ENCODE measurements around the gene ALDH9A1.
"Not testable (repeated sequence)": the region's sequence is repeated elsewhere in the genome, so short reads cannot be mapped to it uniquely, and the experiment has no call there.

The ALDH9A1 gene

DNA sequence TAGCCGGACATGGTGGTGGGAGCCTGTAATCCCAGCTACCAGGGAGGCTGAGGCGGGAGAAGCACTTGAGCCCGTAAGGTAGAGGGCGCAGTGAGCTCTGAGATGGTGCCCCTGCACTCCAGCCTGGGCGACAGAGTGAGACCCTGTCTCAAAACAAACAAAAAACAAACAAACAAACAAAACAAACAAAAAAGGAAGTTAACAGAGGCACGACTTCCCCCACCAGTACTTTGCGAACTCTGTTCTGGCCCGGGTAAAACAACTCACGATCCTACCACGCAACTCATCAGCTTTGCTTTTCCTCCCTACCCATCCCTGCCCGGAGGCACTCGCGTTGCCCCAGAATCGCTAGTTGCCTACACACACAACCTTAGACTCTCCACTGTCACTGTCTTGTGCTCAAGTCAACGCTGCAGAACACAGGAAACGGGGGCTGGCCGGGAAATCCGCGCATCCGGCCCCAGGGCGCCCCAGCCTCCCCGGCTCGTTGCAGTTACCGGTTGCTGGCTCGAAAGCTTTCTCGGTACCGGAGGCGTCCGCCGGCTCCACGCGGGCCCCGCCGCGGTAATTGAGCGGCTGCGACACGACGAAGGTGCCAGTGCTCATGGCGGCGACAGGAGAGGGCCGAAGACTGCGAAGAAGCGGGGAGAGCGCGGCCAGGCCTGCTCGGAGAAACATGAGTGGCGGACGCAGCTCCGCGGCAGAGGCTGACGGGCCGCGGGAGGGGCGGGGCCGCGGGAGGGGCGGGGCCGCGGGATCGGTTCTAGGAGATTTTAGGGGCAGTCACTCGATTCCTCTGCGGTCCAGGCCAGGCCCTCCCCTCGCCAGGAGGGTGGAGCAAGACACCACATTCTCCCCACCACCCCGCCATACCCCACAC, at the start of gene ALDH9A1:
ALDH9A1 (minus strand) TSS at position 682 of the 880 bp plus-strand sequence; CDS start at position 678, 4 bp downstream.
- peak; percentile 88 for DNase-seq

DNA sequence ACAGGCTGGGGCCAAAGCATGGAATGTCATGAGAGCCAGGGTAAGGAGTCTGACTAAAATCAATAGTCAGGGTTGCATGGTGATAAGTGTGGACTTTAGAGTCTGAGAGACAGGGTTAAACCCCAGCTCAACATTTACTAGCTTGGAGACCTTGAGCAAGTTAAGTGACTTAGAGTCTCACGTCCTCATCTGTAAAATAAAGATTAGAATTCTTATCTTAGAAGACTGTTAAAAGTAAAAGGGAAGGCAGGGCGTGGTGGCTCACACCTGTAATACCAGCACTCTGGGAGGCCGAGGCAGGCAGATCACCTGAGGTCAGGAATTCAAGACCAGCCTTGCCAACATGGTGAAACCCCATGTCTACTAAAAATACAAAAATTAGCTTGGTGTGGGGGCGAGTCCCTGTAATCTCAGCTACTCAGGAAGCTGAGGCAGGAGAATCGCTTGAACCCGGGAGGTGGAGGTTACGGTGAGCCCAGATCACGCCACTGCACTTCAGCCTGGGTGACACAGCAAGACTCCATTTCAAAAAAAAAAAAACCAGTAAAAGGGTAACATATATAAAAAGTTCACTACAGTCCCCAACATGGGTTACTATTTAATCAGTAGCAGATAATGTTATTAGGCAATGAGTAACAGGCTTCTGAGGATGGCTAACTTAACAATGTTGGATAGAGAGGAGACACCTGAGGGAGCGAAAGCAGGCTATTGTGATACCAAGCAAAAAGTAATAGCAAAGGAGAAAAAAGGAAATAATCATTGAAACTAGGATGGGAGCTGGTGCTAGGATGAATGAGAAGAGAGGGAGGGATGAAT, 49.5 kb upstream of the ALDH9A1 start:
- no peak for DNase-seq

DNA sequence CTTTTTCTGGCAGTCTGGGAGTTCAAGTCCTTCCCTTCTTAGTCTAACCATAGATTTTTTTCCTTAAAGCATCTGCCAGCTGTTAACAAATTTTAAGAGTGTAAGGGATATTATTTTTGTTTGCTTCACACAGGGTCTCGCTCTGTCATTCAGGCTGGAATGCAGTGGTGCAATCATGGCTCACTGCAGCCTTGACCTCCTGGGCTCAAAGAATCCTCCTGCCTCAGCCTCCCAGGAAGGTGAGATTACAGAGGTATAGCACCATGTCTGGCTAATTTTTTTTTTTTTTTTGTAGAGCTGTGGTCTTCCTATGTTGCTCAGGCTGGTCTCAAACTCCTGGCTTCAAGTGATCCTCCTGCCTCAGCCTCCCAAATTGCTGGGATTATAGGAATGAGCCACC, 46.6 kb upstream of the ALDH9A1 start:
- not testable (repeated sequence) for DNase-seq

DNA sequence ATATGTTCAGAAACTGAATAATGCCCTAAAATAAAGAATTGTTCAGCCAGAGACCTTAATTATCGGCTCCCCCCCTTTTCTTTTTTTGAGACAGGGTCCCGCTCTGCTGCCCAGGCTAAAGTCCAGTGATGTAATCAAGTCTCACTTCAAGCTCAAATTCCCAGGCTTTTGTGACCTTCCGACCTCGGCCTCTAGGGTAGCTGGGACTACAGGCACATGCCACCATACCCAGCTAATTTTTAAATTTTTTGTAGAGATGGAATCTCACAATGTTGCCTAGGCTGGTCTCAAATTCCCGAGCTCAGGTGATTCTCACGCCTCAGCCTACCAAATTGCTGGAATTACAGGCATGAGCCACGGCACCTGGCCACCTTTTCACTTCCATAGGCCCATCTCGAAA, 43.8 kb upstream of the ALDH9A1 start:
- no peak for DNase-seq

DNA sequence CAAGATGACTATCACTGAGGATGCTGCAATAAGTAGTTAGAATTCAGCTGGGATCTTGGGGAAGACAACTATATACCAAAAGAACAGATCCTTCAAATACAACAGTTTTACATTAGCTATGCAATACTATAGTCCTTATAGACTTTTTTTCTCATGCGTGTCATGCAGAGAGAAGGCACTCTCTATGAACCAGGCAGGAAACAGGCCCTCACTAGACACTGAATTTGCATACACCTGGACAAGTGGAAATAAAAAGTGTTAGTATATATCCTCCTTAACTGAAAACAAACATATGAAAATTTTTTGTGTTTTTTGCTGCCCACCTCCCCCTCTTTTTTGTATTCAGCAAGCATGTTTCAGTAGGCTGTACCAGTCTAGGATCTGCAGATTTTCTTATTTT, 40.4 kb upstream of the ALDH9A1 start:
- DNase-seq: peak; percentile 63

DNA sequence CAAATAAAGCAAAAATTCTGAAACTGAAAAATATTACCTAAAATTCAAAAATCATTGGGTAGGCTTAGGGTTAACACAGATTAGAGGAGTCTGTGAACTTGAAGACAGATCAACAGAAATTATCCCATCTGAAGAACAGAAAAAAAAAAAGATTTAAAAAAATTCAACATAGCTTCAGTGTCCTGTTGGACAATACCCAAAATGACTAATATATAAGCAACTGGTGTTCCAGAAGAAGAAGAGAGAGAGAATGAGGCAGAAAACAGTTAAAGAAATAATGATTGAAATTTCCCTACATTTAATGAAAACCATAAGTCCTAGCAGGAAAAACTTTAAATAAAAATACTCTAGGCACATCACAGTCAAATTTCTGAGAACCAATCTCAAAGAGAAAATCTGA, 38.8 kb upstream of the ALDH9A1 start:
- DNase-seq: no peak

DNA sequence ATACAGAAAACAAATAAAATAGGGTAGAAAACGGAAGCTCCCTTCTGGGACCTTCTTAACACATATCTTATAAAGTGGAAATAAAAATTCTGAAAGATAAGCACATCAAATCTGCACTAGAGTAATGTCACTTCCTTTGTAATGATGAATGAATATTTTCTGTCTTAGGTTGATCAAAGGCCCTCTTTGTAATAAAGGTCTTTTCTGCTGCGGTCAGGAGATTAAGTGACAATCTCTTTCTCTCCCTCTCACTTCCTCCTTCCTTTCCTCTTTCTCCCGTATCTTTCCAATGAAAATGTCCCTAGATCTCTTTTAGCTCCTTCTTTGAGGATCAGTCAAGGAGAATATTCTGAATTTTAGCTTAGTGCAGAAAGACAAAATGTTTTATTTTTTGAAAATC, 36.5 kb upstream of the ALDH9A1 start:
- DNase-seq: no peak

DNA sequence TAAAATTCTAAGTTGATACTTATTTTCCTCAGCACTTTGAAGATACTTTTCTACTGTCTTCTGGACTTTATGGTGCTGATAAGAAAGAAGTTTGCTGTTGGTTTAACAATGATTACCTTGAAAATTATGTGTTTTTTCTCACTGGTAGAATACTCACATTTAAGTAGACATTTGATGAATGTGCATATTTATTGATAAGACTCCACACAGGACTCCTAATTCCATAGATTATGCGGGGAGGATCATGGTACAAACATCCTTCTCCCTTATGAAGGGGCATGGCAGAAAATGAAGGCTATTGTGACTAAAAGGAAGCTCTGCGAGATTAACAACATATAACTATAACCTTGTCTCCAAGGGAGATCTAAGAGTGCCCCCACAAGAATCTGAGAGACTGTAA, 28.5 kb upstream of the ALDH9A1 start:
- DNase-seq: no peak

DNA sequence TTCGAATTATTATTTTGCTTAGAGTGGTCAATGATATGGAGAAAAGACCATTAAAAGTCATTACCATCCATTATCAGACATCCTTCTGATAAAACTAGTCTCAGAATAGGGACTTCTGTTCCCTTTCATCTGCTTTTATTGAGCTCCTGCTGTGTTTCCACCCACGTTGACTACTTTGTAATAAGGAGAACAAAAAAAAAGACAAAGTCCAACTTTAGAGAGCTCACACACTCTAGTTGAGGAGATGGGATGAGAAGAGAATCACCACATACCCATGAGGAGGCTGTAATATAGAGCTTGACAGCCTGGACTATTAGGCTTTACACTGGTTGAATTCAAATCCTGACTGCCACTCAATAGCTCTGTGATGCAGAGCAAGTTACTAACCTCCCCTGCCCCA, 27.8 kb upstream of the ALDH9A1 start:
- no peak for DNase-seq

DNA sequence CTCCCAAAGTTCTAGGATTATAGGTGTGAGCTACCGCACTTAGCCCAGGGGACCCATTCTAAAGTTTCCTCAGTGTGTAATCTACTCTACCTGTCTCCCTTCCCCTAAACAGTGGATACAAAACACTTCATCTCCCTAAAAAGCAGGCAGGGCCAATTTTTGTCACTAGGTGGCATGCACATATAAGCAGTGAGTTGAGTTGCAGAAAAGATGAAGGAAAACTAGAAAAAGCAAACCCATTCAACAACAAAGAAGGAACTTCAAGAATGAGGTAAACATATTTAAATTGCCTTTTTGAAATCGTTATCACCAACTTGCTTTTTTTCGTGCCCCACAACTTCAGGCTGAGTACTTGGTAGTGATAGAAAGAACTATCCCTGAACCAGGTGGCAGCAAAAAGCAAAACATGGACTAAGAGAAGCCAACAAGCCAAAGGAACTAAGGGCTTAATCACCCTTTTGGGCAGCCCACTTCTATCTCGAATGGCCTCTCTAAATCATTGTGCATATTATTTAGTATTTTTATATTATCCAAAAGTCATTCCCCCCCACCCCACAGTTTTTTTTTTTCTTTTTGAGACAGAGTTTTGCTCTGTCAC, 19.7 kb upstream of the ALDH9A1 start:
- peak; percentile 75 for DNase-seq

DNA sequence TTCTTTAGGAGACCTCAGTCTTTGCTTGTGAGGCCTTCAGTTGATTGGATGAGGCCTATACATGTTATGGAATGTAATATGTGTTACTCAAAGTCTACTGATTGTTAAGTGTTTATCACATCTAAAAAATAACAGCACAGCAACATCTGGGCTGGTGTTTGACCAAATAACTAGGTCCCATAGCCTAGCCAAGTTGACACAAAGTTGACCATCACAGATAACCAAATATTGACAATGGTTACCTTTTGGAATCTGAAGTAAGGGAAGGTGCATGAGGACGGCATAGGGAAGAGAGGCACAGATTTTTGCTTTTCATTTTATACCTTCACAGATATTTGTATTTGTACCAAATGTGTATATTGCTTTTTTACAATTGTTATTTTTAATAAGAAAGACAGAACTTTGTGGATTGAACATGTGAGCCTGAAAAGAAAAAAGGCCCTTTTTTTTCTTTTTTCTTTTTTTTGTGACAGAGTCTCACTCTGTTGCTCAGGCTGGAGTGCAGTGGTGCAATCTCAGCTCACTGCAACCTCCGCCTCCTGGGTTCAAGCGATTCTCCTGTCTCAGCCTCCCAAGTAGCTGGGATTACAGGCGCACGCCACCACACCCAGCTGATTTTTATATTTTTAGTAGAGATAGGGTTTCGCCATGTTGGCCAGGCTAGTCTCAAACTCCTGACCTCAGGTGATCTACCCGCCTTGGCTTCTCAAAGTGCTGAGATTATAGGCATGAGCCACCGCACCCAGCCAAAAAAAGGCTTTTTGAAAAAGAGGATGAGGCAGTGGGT, 18.1 kb upstream of the ALDH9A1 start:
- not testable (repeated sequence) for DNase-seq

DNA sequence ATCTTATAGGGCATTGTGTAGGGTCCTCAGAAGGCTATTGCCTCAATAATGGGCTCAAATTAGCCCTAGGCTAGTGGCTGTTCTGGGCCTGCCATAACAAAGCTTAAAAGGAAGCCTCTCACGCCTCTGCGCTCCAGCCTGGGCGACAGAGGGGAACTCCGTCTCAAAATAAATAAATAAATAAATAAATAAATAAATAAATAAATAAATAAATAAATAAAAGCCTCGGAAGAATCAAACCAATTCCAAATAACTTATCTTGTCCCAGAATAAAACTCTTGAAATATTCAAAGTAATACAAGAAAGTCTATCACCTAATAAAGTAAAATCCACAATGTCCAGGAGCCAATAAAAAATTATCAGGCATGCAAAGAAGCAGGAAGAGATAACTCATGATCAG, 14.4 kb upstream of the ALDH9A1 start:
- DNase-seq: no peak

DNA sequence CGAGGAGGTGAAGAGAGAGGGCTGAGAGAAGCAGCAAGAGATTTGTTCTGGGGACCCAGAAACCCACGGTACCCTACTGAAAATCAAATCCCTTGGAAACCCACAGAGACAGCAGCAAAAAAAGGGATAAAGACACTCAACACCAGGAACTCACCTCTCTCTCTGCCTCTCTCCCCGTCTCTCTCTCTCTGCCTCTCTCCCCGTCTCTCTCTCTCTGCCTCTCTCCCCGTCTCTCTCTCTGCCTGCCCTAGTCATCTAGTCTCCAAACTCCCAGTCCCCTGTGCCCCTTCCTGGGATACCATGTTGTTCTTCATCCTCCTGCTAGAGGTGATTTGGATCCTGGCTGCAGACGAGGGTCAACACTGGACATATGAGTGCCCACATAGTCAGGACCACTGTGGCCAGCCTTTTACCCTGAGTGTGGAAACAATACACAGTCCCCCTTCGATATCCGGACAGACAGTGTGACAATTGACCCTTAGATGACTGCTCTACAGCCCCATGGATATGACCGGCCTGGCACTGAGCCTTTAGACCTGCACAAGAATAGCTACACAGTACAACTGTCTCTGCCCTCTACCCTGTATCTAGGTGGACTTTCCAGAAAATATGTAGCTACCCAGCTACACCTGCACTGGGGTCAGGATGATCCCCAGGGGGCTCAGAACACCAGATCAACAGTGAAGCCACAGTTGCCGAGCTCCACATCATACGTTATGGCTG, 9.8 kb upstream of the ALDH9A1 start:
- no peak for DNase-seq

DNA sequence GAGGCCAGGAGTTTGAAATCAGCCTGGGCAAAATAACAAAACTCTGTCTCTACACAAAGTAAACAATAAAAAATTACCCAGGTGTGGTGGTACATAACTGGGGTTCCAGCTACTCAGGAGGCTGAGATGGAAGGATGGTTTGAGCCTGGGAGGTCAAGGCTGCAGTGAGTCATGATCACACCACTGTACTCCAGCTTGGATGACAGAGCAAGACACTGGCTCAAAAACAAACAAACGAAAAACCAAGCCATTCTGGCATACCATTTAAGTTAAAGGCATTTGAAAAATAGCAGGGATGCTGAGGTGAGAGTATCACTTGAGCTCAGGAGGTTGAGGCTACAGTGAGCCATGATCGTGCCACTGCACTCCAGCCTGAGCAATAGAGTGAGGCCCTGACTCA, 5.3 kb upstream of the ALDH9A1 start:
- DNase-seq: no peak

DNA sequence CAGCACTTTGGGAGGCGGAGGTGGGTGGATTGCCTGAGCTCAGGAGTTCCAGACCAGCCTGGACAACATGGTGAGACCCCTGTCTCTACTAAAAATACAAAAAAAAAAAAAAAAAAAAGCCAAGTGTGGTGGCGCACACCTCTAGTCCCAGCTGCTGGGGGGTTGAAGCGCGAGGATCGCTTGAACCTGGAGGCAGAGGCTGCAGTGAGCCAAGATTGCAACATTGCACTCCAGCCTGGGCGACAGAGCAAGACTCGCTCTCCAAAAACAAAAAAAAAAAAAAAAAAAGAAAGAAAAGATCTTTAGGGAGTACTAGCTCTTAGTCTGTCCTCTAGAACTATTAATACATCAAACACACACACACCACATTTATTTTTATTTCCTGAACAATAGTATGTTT, 3.6 kb upstream of the ALDH9A1 start:
- DNase-seq: not testable (repeated sequence)

DNA sequence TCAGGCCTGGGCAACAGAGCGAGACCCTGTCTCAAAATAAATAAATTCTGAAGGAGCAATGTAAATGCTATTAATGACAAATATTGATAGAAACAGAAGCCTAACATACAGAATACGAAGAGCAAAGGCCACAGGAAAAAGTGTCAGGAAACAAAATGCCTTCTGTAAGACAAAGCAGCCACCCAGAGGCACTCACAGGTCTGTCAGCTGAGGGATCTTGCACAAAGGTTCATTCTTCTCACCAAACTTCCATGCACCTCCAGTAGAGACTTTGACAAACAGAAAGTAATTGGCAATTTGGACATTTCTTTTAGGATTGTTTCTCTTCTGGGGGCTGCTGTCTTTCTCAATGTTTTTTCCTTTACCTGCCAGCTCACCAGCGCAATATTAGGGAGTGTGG, 1.2 kb upstream of the ALDH9A1 start:
- no peak for DNase-seq

DNA sequence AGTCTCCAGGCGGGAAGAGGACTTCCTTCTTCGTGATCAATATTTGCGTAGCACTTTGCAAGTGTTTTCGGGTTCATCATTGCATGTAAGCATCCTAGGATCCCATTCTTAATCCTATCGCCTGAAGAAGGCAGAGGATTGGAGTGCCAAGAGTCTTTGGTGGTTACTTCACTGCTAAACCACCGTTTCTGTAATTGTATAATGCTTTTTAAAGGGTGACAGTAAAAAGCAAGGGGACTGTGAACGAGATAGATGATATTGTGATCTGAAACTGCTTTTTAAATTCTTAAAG, 345 bp upstream of the ALDH9A1 start:
- DNase-seq: no peak

DNA sequence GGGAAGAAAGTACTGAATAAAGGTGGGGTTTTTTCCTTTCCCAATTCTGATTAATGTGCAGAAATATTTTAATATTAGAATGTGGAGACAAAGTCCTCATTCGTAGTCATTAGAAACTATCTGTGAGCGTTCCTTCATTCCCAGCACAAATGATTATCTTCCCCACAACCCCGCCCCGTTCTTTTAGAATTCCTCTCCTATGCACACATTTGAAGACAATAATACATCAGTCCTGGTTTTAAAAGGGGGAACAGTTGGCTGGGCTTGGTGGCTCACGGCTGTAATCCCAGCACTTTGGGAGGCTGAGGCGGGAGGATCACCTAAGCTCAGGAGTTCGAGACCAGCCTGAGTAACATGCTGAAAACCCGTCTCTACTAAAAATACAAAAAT, 876 bp downstream of the ALDH9A1 start:
- DNase-seq: peak; percentile 13

DNA sequence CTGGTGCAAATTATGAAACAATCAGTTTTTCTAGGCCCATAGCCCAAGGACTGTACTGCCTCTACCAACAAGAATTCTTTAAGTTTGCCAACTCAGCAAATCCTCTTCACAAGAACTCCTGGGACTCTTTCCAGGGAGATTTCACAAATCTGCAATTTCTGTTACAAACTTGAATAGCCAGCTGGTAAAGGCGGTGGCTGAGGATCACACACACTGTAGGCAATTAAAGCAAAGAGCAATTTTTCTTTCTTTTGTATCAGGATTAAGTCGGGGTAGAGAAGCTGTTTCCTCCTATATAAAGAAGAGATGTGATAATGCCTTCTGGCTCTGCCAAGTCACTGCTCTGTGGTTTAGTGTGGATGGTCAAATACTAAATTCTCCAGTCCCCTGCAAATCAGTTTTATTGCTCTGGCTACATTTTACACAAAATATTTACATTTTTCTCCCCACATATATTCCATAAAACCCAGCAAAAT, 1.7 kb downstream of the ALDH9A1 start:
- DNase-seq: no peak

DNA sequence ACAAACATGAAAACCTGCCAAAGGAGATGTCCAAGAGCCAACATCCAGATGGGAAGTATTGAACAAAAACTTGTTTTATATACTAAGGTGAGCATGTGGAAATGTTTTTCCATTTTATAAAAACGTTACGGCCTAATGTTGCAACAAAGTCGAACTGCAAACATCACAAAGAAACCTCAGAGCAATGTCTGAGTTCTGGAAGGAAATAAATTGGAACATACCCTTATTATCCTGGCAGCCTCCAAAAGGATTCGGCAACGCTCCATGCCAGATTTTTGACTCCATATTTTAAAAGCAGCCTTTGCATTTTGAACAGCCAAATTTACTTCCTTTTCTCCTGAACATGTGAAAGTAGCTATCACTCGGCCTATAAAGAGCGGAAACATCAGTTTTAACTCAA, 3.3 kb downstream of the ALDH9A1 start:
- DNase-seq: no peak

DNA sequence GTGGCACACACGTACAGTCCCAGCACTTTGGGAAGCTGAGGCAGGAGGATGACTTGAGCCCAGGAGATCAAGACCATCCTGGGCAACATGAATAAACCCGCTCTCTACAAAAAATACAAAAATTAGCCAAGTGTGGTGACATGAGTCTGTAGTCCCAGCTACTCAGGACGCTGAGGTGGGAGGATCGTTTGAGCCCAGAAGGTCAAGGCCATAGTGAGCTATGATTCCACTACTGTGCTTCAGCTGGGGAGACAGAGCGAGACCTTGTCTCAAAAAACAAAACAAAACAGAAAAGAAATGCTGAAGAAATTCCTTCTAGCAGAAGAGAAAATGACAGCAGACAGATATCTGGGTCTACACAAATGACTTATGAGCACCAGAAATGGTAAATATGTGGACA, 10.3 kb downstream of the ALDH9A1 start:
- no peak for DNase-seq

DNA sequence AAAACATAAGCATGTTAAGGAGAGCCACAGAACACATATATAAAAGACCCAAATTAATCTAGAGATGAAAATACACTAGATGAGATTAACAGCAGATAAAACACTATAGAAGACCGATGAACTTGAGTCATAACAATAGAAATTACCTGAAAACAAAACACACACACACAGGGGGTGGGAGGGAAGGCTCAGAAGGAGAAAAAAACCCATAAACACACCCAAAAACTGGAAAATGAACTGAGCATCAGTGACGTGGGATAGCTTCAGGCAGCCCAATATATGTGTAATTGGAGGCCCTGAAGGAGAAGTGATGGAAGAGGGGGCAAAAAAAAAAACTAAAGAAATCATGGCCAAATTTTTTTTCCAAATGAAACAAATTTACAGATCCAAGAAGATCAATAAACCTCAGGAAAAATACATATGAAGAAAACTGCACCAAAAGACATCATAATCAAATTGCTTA, 11.4 kb downstream of the ALDH9A1 start:
- no peak for DNase-seq

All from NCI-H510A treated with DMSO at 0.1 percent for 48 hours (cell line).